ENCODE data around the gene TBC1D22A.
"Not testable (repeated sequence)": the region's sequence is repeated elsewhere in the genome, so short reads cannot be mapped to it uniquely, and the experiment has no call there.

Gene TBC1D22A

GRCh38 chr22:46774980-46775849 is 12.8 kb downstream of the TBC1D22A start:
- DNase-seq, result no peak

GRCh38 chr22:46775850-46776826 is 13.7 kb downstream of the TBC1D22A start:
- no peak for DNase-seq

- DNase-seq, result no peak
Measured at GRCh38 chr22:46776876-46777608, 14.6 kb downstream of the TBC1D22A start.

GRCh38 chr22:46777609-46777970 is 15.1 kb downstream of the TBC1D22A start:
- peak in 3 of 4 experiments; percentile 19 to 60 (median 47) for DNase-seq

- DNase-seq, result no peak
Measured at GRCh38 chr22:46779023-46779422, 16.6 kb downstream of the TBC1D22A start.

- no peak for DNase-seq
Measured at GRCh38 chr22:46779651-46780050, 17.2 kb downstream of the TBC1D22A start.

GRCh38 chr22:46780453-46780852 is 18.0 kb downstream of the TBC1D22A start:
- no peak for DNase-seq

- DNase-seq, result no peak
Measured at GRCh38 chr22:46781291-46781690, 18.8 kb downstream of the TBC1D22A start.

GRCh38 chr22:46782200-46782599 is 19.8 kb downstream of the TBC1D22A start:
- DNase-seq, result not testable (repeated sequence)

- DNase-seq, result no peak
Measured at GRCh38 chr22:46783721-46784120, 21.3 kb downstream of the TBC1D22A start.

GRCh38 chr22:46788441-46789172 is 26.2 kb downstream of the TBC1D22A start:
- DNase-seq, result no peak

- no peak for DNase-seq
Measured at GRCh38 chr22:46789992-46790391, 27.5 kb downstream of the TBC1D22A start.

- DNase-seq, result peak in 3 of 4 experiments; percentile 19 to 73 (median 64)
Measured at GRCh38 chr22:46791201-46791731, 28.8 kb downstream of the TBC1D22A start.

GRCh38 chr22:46792061-46792796 is 29.8 kb downstream of the TBC1D22A start:
- no peak for DNase-seq

- no peak for DNase-seq
Measured at GRCh38 chr22:46792841-46793261, 30.4 kb downstream of the TBC1D22A start.

- DNase-seq, result no peak
Measured at GRCh38 chr22:46793497-46793896, 31.0 kb downstream of the TBC1D22A start.

GRCh38 chr22:46794067-46794466 is 31.6 kb downstream of the TBC1D22A start:
- DNase-seq, result no peak

- no peak for DNase-seq
Measured at GRCh38 chr22:46794491-46794890, 32.0 kb downstream of the TBC1D22A start.

- DNase-seq, result no peak
Measured at GRCh38 chr22:46795140-46795539, 32.7 kb downstream of the TBC1D22A start.

GRCh38 chr22:46795845-46796565 is 33.6 kb downstream of the TBC1D22A start:
- no peak for DNase-seq
